Measurements from ENCODE around the gene CABP1.

GRCh38 chr12:120646044-120646443 lies 5.6 kb downstream of the CABP1 start:
- TF ChIP-seq PAX5 (IDR thresholded peaks at IDR 0.05; ENCODE audit: borderline replicate concordance, low read depth, low read length) (no peak), PRDM15 (CRISPR knock-in tag; IDR thresholded peaks at IDR 0.05) (no peak), DPF2 (IDR thresholded peaks at IDR 0.05) (no peak), ELK1 (IDR thresholded peaks at IDR 0.05; ENCODE audit: low read depth, low read length) (no peak), RCOR1 (conservative IDR thresholded peaks at IDR 0.05; ENCODE audit: low read depth, low read length) (no peak), CHD4 (IDR thresholded peaks at IDR 0.05) (no peak), FOXM1 (IDR thresholded peaks at IDR 0.05; ENCODE audit: low read depth, low read length) (no peak)
- TF ChIP-seq, protein P1, sequence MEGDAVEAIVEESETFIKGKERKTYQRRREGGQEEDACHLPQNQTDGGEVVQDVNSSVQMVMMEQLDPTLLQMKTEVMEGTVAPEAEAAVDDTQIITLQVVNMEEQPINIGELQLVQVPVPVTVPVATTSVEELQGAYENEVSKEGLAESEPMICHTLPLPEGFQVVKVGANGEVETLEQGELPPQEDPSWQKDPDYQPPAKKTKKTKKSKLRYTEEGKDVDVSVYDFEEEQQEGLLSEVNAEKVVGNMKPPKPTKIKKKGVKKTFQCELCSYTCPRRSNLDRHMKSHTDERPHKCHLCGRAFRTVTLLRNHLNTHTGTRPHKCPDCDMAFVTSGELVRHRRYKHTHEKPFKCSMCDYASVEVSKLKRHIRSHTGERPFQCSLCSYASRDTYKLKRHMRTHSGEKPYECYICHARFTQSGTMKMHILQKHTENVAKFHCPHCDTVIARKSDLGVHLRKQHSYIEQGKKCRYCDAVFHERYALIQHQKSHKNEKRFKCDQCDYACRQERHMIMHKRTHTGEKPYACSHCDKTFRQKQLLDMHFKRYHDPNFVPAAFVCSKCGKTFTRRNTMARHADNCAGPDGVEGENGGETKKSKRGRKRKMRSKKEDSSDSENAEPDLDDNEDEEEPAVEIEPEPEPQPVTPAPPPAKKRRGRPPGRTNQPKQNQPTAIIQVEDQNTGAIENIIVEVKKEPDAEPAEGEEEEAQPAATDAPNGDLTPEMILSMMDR (IDR thresholded peaks at IDR 0.05 in 2 of 3, conservative IDR thresholded peaks at IDR 0.05 in 1 of 3; ENCODE audit: control insufficient read depth in 2 of 3, extremely low read depth in 1 of 3, insufficient read depth in 1 of 3, low read depth in 3 of 3, low read length in 3 of 3) = no peak
- TF ChIP-seq, protein P2, sequence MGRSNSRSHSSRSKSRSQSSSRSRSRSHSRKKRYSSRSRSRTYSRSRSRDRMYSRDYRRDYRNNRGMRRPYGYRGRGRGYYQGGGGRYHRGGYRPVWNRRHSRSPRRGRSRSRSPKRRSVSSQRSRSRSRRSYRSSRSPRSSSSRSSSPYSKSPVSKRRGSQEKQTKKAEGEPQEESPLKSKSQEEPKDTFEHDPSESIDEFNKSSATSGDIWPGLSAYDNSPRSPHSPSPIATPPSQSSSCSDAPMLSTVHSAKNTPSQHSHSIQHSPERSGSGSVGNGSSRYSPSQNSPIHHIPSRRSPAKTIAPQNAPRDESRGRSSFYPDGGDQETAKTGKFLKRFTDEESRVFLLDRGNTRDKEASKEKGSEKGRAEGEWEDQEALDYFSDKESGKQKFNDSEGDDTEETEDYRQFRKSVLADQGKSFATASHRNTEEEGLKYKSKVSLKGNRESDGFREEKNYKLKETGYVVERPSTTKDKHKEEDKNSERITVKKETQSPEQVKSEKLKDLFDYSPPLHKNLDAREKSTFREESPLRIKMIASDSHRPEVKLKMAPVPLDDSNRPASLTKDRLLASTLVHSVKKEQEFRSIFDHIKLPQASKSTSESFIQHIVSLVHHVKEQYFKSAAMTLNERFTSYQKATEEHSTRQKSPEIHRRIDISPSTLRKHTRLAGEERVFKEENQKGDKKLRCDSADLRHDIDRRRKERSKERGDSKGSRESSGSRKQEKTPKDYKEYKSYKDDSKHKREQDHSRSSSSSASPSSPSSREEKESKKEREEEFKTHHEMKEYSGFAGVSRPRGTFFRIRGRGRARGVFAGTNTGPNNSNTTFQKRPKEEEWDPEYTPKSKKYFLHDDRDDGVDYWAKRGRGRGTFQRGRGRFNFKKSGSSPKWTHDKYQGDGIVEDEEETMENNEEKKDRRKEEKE (IDR thresholded peaks at IDR 0.05) = no peak
